ENCODE data around the gene NTRK2.

DNA sequence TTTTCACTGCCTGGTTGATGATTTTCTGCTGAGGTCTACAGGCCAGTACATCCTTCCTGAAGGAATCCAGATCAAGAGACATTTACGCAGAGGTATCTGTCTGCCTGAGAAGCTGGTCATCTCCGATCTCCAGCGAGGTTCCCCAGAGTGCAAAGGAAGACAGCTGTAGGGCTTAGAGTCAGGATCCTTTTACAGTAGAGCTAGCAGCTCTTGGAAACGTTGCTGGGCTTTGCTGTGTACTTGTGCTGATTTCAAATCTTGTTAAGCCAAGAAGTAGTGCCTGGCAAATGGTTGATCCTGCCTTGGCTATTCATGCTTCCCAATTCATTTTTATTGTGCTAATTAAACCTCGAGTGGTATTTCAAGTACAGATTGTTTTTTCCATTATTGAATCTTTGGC lies 48.9 kb downstream of the NTRK2 start:
- TF ChIP-seq POLR2A (IDR thresholded peaks at IDR 0.05): no peak
- TF ChIP-seq CTCF (IDR thresholded peaks at IDR 0.05): no peak
